Omental fat pad (tissue), 4 donors: ENCODE data around the gene HDGFL2. TPM values are rescaled to one million over a fixed set of nuclear protein-coding genes. Genes with fewer than 3 reads are reported as not detected.

ENCODE experiments used
- ATAC-seq: fragments of 150-250 bp; one replicate; pipeline ENCODE4 v1.9.1; 2016; ENCODE audit warnings: mild to moderate bottlenecking, moderate library complexity; ENCODE audit not compliant: low FRiP score
- DNase-seq: peaks from one replicate; pipeline ENCODE4 v3.0.0-alpha.2; 2019; ENCODE audit warnings: low spot score
- CTCF ChIP-seq, 3 donors: fragments of 450-650 bp; IDR thresholded peaks; one replicate each; pipeline ENCODE4 v1.5.1; 2016 to 2017; ENCODE audit warnings: antibody characterized with exemption in 3 of 3, mild to moderate bottlenecking in 3 of 3, moderate library complexity in 2 of 3
- total RNA-seq, 4 donors: library from RNA; depleted of rRNA; stranded (reverse); fragments of >200 nt; gene quantifications; one replicate each; pipeline ENCODE4 v1.1.0, GENCODE V29; 2016

The HDGFL2 gene
- total RNA-seq, 4 donors from 2014 or later, result 17.3 to 40.8 (median 25.2) TPM

GRCh38 chr19:4430760-4431159 is 41.3 kb upstream of the HDGFL2 start:
- no peak for TF ChIP-seq CTCF (IDR thresholded peaks at IDR 0.05)
- no peak for DNase-seq
- ATAC-seq, result no peak

GRCh38 chr19:4431296-4431695 is 40.8 kb upstream of the HDGFL2 start:
- no peak for DNase-seq
- TF ChIP-seq CTCF (IDR thresholded peaks at IDR 0.05), result no peak
- no peak for ATAC-seq

- TF ChIP-seq CTCF (IDR thresholded peaks at IDR 0.05), result no peak
- ATAC-seq, result no peak
- DNase-seq, result no peak
Observed at GRCh38 chr19:4431808-4432674, 40.1 kb upstream of the HDGFL2 start.

- no peak for DNase-seq
- no peak for ATAC-seq
- no peak for TF ChIP-seq CTCF (IDR thresholded peaks at IDR 0.05)
Observed at GRCh38 chr19:4432918-4433506, 39.1 kb upstream of the HDGFL2 start.

GRCh38 chr19:4434391-4434790 is 37.7 kb upstream of the HDGFL2 start:
- no peak for DNase-seq
- no peak for TF ChIP-seq CTCF (IDR thresholded peaks at IDR 0.05)
- ATAC-seq, result no peak

- no peak for ATAC-seq
- DNase-seq, result no peak
- no peak for TF ChIP-seq CTCF (IDR thresholded peaks at IDR 0.05)
Observed at GRCh38 chr19:4436231-4436630, 35.9 kb upstream of the HDGFL2 start.

- ATAC-seq (no peak), DNase-seq (no peak)
- TF ChIP-seq CTCF (IDR thresholded peaks at IDR 0.05), result no peak
Observed at GRCh38 chr19:4437103-4437502, 35.0 kb upstream of the HDGFL2 start.
